ENCODE measurements around the gene MAPKAPK3.

DNA sequence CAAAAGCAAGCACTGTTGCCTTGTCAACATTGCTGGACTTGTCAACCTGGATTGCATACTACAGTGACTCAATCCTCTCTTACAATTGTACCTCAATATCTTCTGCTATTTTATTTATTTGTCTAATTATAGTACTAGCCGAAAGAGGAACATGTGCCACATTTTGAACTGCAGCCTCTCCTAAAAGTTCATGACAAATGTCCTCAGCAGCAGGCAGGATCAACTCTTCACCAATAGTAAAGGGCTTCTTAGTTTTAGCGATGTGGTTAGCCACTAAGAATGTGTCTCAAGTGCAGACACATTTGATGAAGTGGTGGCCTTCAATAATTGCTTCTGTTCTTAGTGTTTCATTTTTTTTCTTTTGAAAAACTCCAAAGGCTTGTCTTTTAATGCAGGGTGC, 71.0 kb downstream of the MAPKAPK3 start:
- TF ChIP-seq CTCF (IDR thresholded peaks at IDR 0.05): no peak
- no peak for TF ChIP-seq POLR2A (IDR thresholded peaks at IDR 0.05)
- TF ChIP-seq EP300 (IDR thresholded peaks at IDR 0.05): no peak

Data from ovary (tissue), 3 donors.